Mesendoderm (in vitro differentiated cells): ENCODE data around the gene MMEL1.

Source experiments
- DNase-seq: peaks from one replicate; pipeline ENCODE4 v3.0.0; 2013
- H2AK5ac ChIP-seq: 2 replicates; pipeline ENCODE4 v1.6.1; 2013; ENCODE audit warnings: low read length, inconsistent platforms
- H2BK120ac ChIP-seq: 2 replicates; pipeline ENCODE4 v1.6.1; 2013; ENCODE audit warnings: low read depth, mild to moderate bottlenecking, low read length, moderate library complexity, mixed read lengths
- H2BK15ac ChIP-seq: replicated peaks from 2 replicates; pipeline ENCODE4 v1.6.1; 2013; ENCODE audit warnings: low read depth, mild to moderate bottlenecking, moderate library complexity
- H2BK5ac ChIP-seq: 2 replicates; pipeline ENCODE4 v1.6.1; 2013; ENCODE audit warnings: low read length, inconsistent platforms
- H3K18ac ChIP-seq: 2 replicates; pipeline ENCODE4 v1.6.1; 2013; ENCODE audit warnings: mild to moderate bottlenecking, low read length, mixed read lengths
- H3K23ac ChIP-seq: one replicate; pipeline ENCODE4 v1.6.1; 2013; ENCODE audit warnings: low read length
- H3K27ac ChIP-seq: 2 replicates; pipeline ENCODE4 v1.5.1; 2013; ENCODE audit warnings: low read depth, mild to moderate bottlenecking, inconsistent platforms, low read length, moderate library complexity
- H3K27me3 ChIP-seq: 2 replicates; pipeline ENCODE4 v1.6.1; 2013; ENCODE audit warnings: low read length, control low read depth, mild to moderate bottlenecking, inconsistent platforms; ENCODE audit not compliant: insufficient read depth, poor library complexity
- H3K36me3 ChIP-seq: 2 replicates; pipeline ENCODE4 v1.6.1; 2013; ENCODE audit warnings: low read length, inconsistent platforms; ENCODE audit not compliant: control insufficient read depth, insufficient read depth
- H3K4ac ChIP-seq: one replicate; pipeline ENCODE4 v1.6.1; 2013; ENCODE audit warnings: low read depth, mild to moderate bottlenecking, low read length, moderate library complexity
- H3K4me1 ChIP-seq: 2 replicates; pipeline ENCODE4 v1.6.1; 2013; ENCODE audit warnings: low read depth, low read length, inconsistent platforms; ENCODE audit not compliant: control insufficient read depth
- H3K4me2 ChIP-seq: 2 replicates; pipeline ENCODE4 v1.6.1; 2013; ENCODE audit warnings: low read length
- H3K4me3 ChIP-seq: 2 replicates; pipeline ENCODE4 v1.5.1; 2013; ENCODE audit warnings: mild to moderate bottlenecking, low read length
- H3K56ac ChIP-seq: one replicate; pipeline ENCODE4 v1.6.1; 2013; ENCODE audit warnings: low read length
- H3K79me1 ChIP-seq: 2 replicates; pipeline ENCODE4 v1.6.1; 2013; ENCODE audit warnings: low read length, inconsistent platforms
- H3K79me2 ChIP-seq: 2 replicates; pipeline ENCODE4 v1.6.1; 2013; ENCODE audit warnings: mild to moderate bottlenecking, low read length; ENCODE audit not compliant: control insufficient read depth, insufficient read depth
- H3K9ac ChIP-seq: 2 replicates; pipeline ENCODE4 v1.6.1; 2013; ENCODE audit warnings: low read length, inconsistent platforms
- H4K5ac ChIP-seq: one replicate; pipeline ENCODE4 v1.6.1; 2013; ENCODE audit warnings: low read length
- H4K8ac ChIP-seq: one replicate; pipeline ENCODE4 v1.6.1; 2013; ENCODE audit warnings: low read depth, mild to moderate bottlenecking, control low read depth, low read length, moderate library complexity
- WGBS: extraction: QIAGEN DNeasy Blood & Tissue Kit; methylation state at CpG from one replicate; pipeline ENCODE4 v1.1.7; 2013; ENCODE audit warnings: low lambda C conversion rate, missing lambda C conversion rate; ENCODE audit not compliant: insufficient coverage; ENCODE audit errors: extremely low coverage; 5-methylcytosine and 5-hydroxymethylcytosine counted together

MMEL1 gene

GRCh38 chr1:2623571-2624337 is 9.1 kb downstream of the MMEL1 start:
- Histone ChIP-seq H3K9ac (no peak overlapping the region), H2BK15ac (no peak overlapping the region), H3K79me2 (no peaks in the 10 kb centered on the region), H3K4me2 (no peak overlapping the region), H3K27me3 (peaks cover 6% of the 10 kb centered on the region), H2AK5ac (no peak overlapping the region), H4K8ac (no peak overlapping the region), H3K23ac (no peak overlapping the region), H3K4ac (no peak overlapping the region), H4K5ac (no peak overlapping the region), H3K56ac (no peak overlapping the region), H2BK120ac (no peak overlapping the region), H3K4me3 (no peak overlapping the region), H3K36me3 (no peaks in the 10 kb centered on the region), H3K4me1 (no peaks in the 10 kb centered on the region), H3K79me1 (no peaks in the 10 kb centered on the region), H3K18ac (no peak overlapping the region), H3K27ac (no peak overlapping the region), H2BK5ac (no peak overlapping the region)
- WGBS, result no CpG with 5 or more reads among the region's 12 CpGs
- DNase-seq, result no peak

- Histone ChIP-seq H3K27ac (no peak overlapping the region), H4K5ac (no peak overlapping the region), H4K8ac (no peak overlapping the region), H3K79me2 (no peaks in the 10 kb centered on the region), H3K79me1 (no peaks in the 10 kb centered on the region), H3K4ac (no peak overlapping the region), H3K4me3 (no peak overlapping the region), H3K56ac (no peak overlapping the region), H3K18ac (no peak overlapping the region), H3K36me3 (no peaks in the 10 kb centered on the region), H3K4me2 (no peak overlapping the region), H3K9ac (no peak overlapping the region), H3K23ac (no peak overlapping the region), H2BK5ac (no peak overlapping the region), H2BK15ac (no peak overlapping the region), H3K4me1 (no peaks in the 10 kb centered on the region), H3K27me3 (no peaks in the 10 kb centered on the region), H2BK120ac (no peak overlapping the region), H2AK5ac (no peak overlapping the region)
- no CpG with 5 or more reads among the region's 1 CpG for WGBS
- DNase-seq, result no peak
Observed at GRCh38 chr1:2617971-2618470, 14.8 kb downstream of the MMEL1 start.

- no peak overlapping the region for H3K23ac ChIP-seq
- WGBS, result no CpG with 5 or more reads among the region's 2 CpGs
- no peak overlapping the region for H3K4me3 ChIP-seq
Observed at GRCh38 chr1:2614145-2614544, 18.7 kb downstream of the MMEL1 start.

GRCh38 chr1:2612591-2613365 is 20.0 kb downstream of the MMEL1 start:
- Histone ChIP-seq H3K79me2 (no peaks in the 10 kb centered on the region), H3K27ac (no peak overlapping the region), H3K4ac (no peak overlapping the region), H4K8ac (no peak overlapping the region), H2AK5ac (no peak overlapping the region), H3K27me3 (no peaks in the 10 kb centered on the region), H3K4me2 (no peak overlapping the region), H4K5ac (no peak overlapping the region), H3K9ac (no peak overlapping the region), H2BK120ac (no peak overlapping the region), H3K4me3 (no peak overlapping the region), H2BK15ac (no peak overlapping the region), H3K36me3 (no peaks in the 10 kb centered on the region), H2BK5ac (no peak overlapping the region), H3K56ac (no peak overlapping the region), H3K79me1 (no peaks in the 10 kb centered on the region), H3K23ac (no peak overlapping the region), H3K18ac (no peak overlapping the region), H3K4me1 (no peaks in the 10 kb centered on the region)
- no CpG with 5 or more reads among the region's 11 CpGs for WGBS
- DNase-seq, result no peak

More at GRCh38 chr1:2614145-2614544, 18.7 kb downstream of the MMEL1 start:
- no peak overlapping the region for H3K9ac ChIP-seq
- no peak overlapping the region for H4K5ac ChIP-seq
- H3K4me1 ChIP-seq, result no peaks in the 10 kb centered on the region
- no peaks in the 10 kb centered on the region for H3K79me2 ChIP-seq
- H3K27me3 ChIP-seq, result no peaks in the 10 kb centered on the region
- H4K8ac ChIP-seq, result no peak overlapping the region
- no peak overlapping the region for H3K56ac ChIP-seq
- no peak overlapping the region for H2BK120ac ChIP-seq
- no peaks in the 10 kb centered on the region for H3K36me3 ChIP-seq
- H3K4ac ChIP-seq, result no peak overlapping the region
- no peak overlapping the region for H2AK5ac ChIP-seq
- H2BK5ac ChIP-seq, result no peak overlapping the region
- no peak for DNase-seq
- no peaks in the 10 kb centered on the region for H3K79me1 ChIP-seq
- no peak overlapping the region for H3K18ac ChIP-seq
- no peak overlapping the region for H3K27ac ChIP-seq
- H3K4me2 ChIP-seq, result no peak overlapping the region
- H2BK15ac ChIP-seq, result no peak overlapping the region

GRCh38 chr1:2611621-2612437 is 21.0 kb downstream of the MMEL1 start:
- no peak overlapping the region for H2AK5ac ChIP-seq
- no peak for DNase-seq
- no peak overlapping the region for H4K5ac ChIP-seq
- no peak overlapping the region for H3K27ac ChIP-seq
- no peaks in the 10 kb centered on the region for H3K27me3 ChIP-seq
- H3K23ac ChIP-seq, result no peak overlapping the region
- H2BK120ac ChIP-seq, result no peak overlapping the region
- H3K36me3 ChIP-seq, result no peaks in the 10 kb centered on the region
- no CpG with 5 or more reads among the region's 19 CpGs for WGBS
- no peak overlapping the region for H3K4ac ChIP-seq
- H3K79me2 ChIP-seq, result no peaks in the 10 kb centered on the region
- H3K56ac ChIP-seq, result no peak overlapping the region
- H3K18ac ChIP-seq, result no peak overlapping the region
- H4K8ac ChIP-seq, result no peak overlapping the region
- no peak overlapping the region for H3K4me3 ChIP-seq
- no peaks in the 10 kb centered on the region for H3K79me1 ChIP-seq
- no peaks in the 10 kb centered on the region for H3K4me1 ChIP-seq
- no peak overlapping the region for H2BK5ac ChIP-seq
- no peak overlapping the region for H3K9ac ChIP-seq
- H3K4me2 ChIP-seq, result no peak overlapping the region
- no peak overlapping the region for H2BK15ac ChIP-seq
